ENCODE data around the gene ABCB9.

ABCB9 gene

GRCh38 chr12:122994140-122994675 lies 27.9 kb upstream of the ABCB9 start:
- no peak for DNase-seq

GRCh38 chr12:122992386-122992785 lies 26.1 kb upstream of the ABCB9 start:
- no peak for DNase-seq

GRCh38 chr12:122991623-122992275 lies 25.5 kb upstream of the ABCB9 start:
- no peak for DNase-seq

GRCh38 chr12:122990961-122991622 lies 24.8 kb upstream of the ABCB9 start:
- DNase-seq = no peak

- no peak for DNase-seq
These were observed 24.3 kb upstream of the ABCB9 start for GRCh38 chr12:122990561-122990960.

- no peak for DNase-seq
These were observed 23.7 kb upstream of the ABCB9 start for GRCh38 chr12:122989874-122990419.

- DNase-seq = no peak
These were observed 23.1 kb upstream of the ABCB9 start for GRCh38 chr12:122989225-122989839.

GRCh38 chr12:122988612-122989212 lies 22.4 kb upstream of the ABCB9 start:
- no peak for DNase-seq

GRCh38 chr12:122988036-122988435 lies 21.8 kb upstream of the ABCB9 start:
- DNase-seq = no peak

- DNase-seq = no peak
These were observed 21.1 kb upstream of the ABCB9 start for GRCh38 chr12:122987086-122987951.

- DNase-seq = no peak
These were observed 20.1 kb upstream of the ABCB9 start for GRCh38 chr12:122986258-122986871.

- DNase-seq = no peak
These were observed 19.3 kb upstream of the ABCB9 start for GRCh38 chr12:122985338-122986257.

GRCh38 chr12:122984612-122985337 lies 18.5 kb upstream of the ABCB9 start:
- no peak for DNase-seq

GRCh38 chr12:122983789-122984515 lies 17.7 kb upstream of the ABCB9 start:
- DNase-seq = no peak

GRCh38 chr12:122982963-122983788 lies 16.9 kb upstream of the ABCB9 start:
- DNase-seq = no peak

- no peak for DNase-seq
These were observed 16.2 kb upstream of the ABCB9 start for GRCh38 chr12:122982477-122982815.

GRCh38 chr12:122981587-122982476 lies 15.6 kb upstream of the ABCB9 start:
- no peak for DNase-seq
